Right kidney (tissue), 1 donor: ENCODE measurements around the gene AP1S1.
"Not testable (repeated sequence)": the region's sequence is repeated elsewhere in the genome, so short reads cannot be mapped to it uniquely, and the experiment has no call there.

Experiments
- DNase-seq: peaks from one replicate; pipeline ENCODE4 v3.0.0-alpha.2; 2016

The AP1S1 gene

DNA sequence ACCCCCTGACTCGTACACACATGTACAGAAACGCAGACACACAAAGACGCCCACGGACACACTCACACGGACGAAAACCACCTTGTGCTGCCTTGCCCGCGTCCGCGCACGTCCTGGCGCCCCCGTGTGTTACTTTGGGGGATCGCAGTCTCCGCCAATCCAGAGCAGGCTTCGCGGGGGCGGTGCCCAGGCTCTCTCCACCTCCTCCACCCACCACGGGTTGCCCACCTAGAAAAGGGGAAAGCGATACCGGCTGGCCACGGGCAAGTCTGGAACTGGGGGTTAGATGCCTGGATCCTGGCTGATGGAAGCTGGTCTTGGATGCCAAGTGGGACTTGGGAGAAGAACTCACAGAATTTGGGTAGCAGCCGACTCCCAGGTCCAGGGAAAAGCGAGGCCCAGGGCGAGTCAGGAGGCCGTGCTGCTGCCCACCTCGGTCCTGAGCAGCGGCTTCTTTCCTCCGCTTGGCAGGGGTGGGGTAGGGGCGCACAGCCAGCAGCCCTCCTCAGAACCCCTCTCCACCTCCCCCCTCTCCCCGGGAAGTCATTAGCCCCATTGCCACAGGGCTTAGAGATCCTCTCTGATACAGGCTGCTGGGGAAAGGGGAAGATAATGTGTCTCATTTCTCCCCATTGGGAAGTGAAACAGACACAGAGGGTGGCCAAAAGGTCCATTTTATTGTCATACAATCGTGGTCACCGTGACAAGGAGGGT lies 15.7 kb downstream of the AP1S1 start:
- DNase-seq = peak; percentile 76

DNA sequence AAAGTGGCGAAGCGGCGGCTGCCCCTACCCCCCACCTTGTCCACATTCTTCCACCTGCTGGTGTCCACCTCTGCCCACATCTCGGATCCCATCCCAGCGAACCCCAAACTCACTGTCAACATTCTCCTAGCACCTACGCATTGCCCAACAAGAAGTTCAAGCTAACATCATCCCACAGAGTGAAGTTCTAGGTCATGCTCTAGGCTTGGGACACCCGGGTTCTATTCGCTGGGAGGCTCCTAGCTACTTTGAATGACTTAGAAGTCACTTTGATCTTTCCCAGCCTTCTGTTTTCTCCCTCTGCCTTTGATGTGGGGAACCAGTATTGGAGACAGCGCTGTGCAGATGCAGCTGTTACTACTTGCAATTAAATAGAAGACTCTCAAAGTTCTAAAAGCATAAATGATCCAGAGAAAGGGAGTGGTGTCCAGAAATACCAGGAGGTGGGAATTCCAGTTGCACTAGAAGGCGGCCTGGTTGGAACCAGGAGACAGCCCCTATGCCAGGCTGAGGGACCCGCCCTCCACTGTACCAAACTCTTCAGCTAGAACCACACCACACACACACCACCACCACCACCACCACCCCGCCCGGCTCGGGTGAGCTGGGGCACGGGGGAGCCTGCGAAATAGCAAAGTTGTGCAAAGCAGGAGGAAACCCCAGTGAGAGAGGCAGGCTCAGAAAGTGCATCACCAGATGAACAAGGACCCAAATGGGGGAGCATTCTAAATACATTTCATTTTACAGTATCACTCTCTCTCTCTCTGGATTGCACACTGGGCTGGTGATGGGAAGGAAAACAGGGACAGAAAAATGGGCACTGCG lies 16.6 kb downstream of the AP1S1 start:
- no peak for DNase-seq

DNA sequence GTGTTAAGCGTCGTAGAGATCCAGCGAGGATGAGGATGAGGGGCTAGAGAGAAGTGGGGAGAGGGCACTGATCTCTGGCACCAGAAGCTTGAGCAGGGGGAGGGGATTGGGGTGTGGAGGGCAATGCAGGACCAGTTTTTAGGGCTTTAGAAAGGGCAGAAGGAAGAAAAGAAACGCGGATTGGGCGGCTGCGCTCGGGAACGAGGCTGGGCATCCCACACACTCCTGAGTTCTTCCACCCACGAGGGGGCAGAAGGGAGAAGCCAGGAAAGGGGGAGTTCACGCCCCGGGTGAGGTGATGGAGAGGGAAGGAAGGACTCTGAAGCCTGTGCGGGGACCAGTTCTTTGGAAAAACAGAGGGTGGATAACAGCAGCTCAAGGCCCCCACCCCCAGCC lies 17.2 kb downstream of the AP1S1 start:
- no peak for DNase-seq

DNA sequence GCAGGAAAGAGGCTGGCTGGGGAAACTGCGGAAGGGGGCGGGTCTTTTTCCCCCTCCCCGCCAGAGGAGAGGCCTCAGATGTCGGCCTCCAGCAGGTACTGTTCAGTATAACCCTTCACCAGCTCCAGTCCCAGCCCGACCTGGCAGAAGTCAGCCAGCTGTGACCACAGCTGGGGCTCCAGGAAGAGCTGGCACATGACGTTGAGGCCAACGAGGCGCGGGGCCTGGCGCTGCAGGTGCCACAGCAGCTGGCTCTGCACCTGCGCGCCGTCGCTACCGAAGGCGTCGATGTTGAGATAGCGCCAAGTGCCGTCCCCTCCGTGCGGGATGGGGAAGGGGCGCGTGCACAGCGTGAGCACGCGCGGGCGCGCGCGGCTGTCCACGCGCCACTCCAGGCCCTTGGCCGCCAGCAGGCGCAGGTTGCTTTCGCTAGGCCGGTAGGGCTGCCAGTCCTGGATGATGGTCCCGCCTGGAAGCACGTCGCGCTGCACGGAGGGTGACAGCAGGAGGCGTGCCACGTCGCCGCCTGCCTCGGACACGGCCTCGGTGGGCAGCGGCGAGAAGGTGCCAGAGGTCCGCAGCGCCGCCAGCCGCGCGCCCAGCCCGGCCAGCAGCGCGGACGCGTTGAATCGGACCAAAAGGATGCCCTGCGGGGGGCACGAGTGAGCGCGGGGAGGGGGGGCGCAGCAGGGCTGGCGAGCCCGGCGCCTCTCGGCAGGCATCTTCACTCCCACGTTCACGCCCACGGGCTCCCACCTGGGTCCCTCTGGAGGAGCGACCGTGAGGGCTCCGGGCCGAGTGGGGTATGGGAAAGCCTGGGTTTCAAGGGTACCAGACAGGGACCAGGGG lies 18.0 kb downstream of the AP1S1 start:
- peak; percentile 62 for DNase-seq

DNA sequence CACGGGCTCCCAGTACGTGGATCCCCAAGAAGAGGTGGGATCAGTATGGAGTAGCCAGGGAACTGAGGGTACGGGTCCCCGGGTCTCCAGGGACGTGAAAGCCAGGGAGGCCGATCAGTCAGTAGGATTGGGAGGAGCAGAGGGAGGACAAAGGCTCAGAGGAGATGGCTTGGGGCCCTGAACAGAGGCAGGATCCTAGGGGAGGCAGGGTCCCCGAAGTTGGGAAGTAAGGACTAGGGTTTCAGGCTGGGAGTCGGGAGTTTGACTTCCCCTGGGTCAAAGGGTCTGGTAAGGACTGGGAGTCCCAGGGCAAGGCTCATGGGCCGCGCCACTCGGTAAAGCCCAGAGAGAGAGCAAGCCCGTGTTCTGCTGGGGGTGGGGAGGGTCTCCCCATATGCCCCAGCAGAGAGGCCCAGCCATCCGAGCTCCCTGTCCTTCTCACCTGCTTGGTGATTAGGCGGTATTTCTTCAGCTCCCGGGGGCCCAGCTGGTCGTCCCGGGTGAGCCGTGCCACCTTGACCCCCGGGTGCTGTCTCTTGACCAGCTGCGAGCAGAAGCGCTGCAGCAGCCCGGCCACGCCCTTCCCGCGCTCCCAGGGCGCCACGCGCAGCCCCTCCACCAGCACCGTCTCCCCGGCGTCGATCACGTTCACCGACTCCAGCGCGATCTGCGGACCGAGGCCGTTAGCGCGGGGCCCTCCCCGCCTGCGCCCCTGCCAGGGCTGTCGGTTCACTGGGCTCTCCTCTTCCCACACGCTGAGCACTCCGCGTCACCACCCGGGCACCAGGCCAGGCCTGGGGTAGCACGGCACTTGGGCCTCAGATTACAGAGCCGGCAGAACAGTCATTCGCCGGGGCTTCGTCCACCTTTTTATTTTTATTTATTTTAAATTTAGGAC lies 18.8 kb downstream of the AP1S1 start:
- DNase-seq = peak; percentile 54

DNA sequence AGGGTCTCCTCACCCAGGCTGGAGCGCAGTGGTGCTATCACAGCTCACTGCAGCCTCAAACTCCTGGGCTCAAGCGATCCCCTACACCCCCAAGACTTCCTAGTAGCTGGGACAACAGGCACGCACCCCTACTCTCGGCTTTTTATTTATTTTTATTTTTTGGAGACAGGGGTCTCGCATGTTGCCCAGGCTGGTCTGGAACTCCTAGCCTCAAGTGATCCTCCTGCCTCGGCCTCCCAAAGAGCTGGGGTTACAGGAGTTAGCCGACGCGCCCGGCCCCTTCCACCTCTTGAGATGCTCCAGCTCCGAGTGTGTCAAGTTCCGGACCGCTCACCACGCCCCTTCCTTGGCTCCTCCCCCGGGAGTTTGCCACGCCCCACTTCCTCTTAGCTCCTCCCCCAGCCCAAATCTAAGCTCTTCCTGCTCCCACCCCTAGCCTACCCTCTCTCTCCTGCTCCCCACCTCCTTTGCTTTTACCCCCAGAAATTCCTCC lies 19.5 kb downstream of the AP1S1 start:
- no peak for DNase-seq

DNA sequence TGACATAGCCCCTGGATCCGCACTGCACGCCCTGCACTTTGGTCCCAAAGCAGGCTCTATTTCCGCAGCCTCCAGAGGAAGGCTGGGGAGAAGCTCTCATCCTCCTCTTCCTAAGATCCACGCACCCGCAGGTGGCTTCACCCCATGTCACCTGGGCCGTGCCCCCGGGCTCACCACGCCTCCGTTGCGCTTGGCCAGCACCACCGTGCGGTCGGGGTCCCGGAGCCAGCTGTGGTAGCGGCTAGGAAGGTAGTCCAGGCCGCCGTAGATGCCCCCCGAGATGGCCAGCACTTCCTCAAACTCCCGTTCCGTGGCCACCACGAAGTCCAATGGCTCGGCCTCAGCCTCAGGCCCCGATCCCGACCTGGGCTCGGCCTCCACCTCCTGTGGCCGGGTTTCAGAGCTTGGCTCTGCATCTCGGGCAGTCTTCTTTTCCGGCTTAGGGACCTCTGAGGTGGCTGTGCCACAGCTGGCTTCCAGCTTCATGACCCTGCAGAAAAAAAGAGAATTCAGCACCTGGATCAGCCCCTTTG lies 20.1 kb downstream of the AP1S1 start:
- DNase-seq = no peak

DNA sequence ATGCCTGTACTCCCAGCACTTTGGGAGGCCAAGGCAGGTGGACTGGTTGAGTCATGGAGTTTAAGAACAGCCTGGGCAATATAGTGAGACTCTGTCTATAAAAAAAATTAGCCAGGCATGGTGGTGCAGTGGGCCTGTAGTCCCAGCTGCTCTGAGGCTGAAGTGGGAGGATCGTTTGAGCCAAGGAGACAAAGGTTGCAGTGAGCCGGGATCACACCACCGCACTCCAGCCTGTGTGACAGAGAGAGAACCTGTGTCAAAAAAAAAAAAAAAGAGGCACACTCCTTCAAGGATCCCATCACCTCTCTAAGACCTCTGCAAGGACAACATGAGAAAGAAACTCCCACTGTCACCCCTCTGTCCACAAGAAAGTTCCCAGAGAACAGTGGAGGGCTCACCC lies 21.4 kb downstream of the AP1S1 start:
- no peak for DNase-seq

DNA sequence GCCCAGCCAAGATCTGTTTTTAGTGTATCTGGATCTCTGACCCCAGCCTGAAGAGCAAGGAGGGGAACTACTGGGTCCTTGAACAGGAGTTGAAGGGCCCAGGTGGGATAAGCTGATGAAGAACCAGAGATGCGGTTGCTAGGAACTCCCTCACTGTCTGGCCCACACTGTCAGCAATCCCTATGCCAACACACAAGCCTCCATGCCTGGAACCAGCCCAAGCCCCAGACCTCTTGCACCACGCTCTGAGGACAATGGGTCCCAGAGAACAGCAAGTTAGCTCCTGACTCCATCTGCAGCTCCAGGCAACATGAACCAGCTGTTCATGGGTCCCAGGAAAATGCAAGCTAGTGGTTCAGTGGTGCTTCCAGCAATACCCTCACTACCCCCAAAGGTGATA lies 23.4 kb downstream of the AP1S1 start:
- DNase-seq = no peak

DNA sequence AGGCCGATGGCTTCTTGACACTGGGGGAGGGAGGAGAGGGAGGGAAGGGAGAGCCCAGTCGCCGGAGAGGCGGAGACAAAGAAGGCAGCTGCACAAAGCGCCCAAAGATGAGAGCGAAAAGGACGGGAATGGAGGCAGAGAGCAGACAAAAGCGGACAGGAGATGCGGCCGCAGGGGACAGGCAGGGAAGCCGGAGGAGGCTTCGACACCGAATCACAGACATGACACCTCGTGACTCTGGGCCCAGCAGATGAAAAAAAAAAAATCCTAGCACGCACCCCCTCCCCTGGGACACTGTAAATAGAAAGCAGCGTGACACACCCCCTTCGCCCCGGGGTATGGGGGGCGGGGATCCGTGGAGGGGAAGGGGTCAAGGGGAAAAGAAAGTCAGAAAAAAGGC lies 24.8 kb downstream of the AP1S1 start:
- no peak for DNase-seq

DNA sequence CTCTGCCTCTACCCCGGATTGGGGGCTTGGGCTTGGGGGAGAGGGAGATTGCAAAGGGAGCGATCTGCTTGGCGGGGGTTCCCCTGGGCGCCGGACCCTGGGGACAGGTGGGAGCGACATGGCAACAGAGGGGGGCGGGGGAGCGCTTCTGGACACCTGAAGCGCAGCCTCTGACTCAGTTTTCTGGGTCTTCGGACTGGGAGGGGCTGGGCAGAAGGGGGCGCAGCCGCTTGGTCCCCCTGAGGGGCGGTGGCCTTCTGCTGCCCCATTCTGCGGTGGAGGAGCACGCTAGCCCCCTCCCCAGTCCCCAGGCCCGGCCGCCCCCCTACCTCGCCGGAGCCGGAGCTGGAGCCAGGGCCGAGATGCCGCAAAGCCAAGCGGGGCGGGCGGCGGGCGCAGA lies 25.4 kb downstream of the AP1S1 start:
- no peak for DNase-seq

DNA sequence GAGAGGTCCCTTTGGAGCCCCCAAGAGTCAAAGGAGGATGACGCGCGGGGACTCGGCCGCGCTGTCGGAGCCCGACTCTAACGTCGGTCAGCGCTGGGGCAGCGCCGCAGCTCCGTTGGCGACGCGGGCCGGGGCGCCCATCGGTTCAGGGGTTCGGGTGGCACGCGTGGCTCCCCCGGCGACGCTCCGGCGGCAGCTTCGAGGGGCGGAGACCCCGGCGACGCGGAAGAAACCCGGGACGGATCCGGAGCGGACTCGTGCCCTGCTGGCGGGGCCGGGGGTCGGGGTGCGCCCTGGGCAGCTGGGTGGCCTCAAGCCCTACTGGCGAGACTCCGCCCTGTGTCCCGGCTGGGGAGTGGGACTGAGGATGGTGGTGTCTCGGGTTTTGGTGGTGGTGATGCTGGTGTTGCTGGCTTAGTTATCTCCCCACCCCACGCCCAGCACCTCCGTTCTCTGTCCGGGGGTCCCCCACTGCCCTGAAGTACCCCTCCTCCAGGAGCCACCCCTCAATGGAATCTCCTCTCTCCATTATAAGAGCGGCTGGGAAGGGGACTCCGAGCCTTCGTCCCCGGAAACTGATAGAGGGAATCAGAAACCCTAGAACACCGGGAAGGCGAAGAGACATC lies 26.0 kb downstream of the AP1S1 start, which contains the start of gene NAT16:
Gene NAT16 (minus strand): TSS at position 164 of the 626 bp plus-strand sequence. CDS start 5,486 bp downstream, outside the sequence.
- no peak for DNase-seq

DNA sequence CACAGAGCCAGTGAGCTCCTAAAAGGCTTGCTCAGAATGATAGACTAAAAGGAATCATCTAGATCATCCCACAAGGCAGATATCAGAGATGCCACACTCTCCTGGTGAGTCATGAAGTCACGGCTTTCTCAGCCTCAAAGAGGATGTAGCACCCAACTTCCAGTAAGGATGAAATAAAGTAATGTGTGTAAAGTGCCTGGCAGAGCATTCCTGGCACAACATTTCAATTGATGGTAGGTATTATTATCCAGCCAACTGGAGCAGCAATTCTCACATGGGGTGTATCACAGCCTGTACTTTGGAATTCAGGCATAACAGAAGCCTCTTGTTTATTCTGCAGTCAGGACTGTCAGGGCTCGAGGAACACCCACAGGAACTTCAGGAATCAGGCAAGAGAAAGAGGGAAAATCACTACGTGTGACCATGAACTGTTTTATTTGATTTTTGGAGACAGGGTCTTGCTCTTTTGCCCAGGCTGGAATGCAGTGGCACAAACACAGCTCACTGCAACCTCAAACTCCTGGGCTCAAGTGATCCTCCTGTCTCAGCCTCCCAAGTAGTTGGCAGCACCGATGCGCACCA lies 31.1 kb downstream of the AP1S1 start:
- DNase-seq = no peak

DNA sequence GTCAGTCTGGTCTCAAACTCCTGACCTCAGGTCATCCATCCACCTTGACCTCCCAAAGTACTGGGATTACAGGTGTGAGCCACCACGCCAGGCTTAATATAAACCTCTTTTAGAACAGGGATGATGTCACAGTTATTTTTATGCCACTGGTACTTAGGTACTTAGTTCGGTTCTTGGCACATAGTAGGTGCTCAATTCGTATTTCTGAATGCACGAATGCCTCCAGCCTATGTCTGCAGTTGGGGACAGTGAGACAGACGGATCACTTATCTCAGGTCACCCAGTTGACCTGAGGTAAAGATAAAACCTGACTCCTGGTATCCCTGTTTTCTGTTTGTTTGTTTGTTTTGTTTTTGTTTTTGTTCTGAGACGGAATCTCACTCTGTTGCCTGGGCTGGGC lies 31.9 kb downstream of the AP1S1 start:
- DNase-seq = no peak

DNA sequence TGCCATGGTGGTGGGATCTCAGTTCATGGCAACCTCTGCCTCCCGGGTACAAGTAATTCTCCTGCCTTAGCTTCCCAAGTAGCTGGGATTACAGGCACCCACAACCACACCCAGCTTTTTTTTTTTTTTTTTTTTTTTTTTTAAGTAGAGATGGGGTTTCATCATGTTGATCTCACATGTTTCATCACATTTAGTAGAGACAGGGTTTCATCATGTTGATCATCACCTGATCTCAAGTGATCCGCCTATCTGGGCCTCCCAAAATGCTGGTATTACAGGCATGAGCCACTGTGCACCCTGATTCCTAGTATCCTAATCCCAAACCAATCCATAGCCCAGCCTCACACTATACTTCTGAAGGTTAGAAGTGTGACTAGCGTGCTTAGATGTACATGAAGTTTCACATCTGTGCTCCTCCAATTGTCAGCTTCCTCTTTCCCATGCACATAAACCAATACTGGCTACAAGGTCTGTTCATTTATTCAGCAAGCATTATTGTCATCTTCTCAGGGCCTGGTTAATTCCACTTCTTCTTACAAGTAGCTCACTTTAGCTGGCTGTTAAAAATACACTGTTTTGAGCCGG lies 32.7 kb downstream of the AP1S1 start:
- DNase-seq = no peak

DNA sequence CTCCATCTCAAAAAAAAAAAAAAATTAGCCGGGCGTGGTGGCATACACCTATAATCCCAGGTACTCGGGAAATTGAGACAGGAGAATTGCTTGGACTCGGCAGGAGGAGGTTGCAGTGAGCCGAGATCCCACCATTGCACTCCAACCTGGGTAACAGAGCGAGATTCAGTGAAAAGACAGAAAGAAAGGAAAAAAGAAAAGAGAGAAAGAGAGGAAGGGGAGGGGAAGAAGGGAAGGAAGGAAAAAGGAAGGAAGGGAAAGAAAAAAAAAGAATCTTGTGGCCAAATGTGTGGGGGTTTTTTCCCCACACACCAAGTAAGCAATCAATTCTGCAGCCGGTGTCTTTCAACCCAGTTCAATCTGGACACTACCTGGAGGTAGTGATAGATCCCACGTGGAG lies 34.8 kb downstream of the AP1S1 start:
- no peak for DNase-seq

DNA sequence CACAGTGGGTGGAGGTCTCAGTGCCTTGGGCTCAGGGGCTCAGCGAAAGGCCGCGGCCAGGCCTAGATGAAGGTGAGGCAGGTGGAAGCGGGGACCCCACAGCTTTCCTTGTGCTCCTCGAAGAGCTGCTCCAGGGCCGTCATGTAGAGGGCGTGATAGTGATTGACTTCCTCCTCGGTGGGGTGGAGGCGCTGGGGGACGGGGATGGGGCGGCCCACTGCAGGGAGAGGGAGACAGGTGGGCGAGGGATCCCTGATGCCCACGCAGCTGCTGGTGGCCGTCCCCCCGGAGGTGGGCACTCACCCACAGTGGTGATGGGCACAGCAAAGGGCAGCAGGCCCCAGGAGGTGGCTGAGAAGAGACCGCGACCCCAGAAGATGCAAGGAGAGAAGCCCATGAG lies 41.6 kb downstream of the AP1S1 start:
- DNase-seq = no peak

DNA sequence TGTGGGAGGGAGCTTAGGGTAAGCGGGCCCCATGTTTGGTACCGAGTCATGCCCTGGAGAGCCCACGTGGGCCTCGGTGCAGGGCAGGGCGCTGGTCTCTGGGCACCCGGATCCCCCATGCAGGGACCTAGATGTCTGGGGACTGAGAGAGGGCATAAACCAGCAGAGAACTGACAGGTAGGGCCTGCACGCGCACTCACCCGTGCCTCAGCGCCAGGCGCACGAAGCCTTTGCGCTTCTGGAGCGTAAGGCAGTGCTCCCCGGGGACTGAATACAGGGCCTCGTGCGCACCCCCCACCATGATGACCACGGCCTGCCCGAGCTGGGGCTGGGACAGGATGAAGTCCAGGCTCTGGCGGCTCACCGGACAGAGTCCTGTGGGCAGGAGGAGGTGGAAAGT lies 43.7 kb downstream of the AP1S1 start:
- DNase-seq = no peak

DNA sequence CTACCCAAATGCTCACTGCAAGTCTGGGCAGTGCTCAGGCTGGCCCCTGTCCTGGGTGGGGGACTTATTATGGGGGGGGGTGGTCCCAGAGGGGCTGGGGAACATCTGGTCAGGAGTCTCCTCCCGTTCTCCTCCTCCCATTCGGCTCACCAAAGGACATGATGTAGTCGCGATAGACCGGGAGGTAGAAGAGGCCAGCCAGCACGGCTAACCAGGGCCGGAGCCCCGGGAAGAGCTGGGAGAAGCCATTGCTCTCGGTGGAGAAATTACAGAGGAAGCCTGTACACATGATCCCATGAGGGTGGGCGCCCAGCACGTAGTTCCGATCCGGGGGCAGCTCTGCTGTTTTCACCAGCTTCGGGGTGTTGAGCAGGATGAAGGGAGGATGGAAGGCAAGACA lies 44.2 kb downstream of the AP1S1 start:
- no peak for DNase-seq

DNA sequence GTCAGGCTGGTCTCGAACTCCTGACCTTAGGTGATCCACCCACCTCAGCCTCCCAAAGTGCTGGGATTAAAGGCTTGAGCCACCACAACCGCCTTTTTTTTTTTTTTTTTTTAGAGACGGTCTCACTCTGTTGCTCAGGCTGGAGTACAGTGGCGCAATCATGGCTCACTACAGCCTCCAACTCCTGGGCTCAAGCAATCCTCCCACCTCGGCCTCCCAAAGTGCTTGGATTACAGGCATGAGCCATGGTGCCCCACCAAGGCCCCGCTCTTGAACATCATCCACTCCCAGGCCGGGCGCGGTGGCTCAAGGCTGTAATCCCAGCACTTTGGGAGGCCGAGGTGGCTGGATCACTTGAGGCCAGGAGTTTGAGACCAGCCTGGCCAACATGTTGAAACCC lies 45.2 kb downstream of the AP1S1 start:
- DNase-seq = not testable (repeated sequence)
